ENCODE data around the gene TYW5.

Gene TYW5

GRCh38 chr2:199911877-199912161, 43.5 kb downstream of the TYW5 start:
- ChIA-PET POLR2A (ENCODE audit: low non-redundant PET) (no interaction called here), CTCF (interaction anchor here (0.5 to 1.0 kb wide), 2 partner anchors 15 to 1597 kb away, joined by 3 to 6 read pairs; no protein-coding TSS in a partner anchor)
- DNase-seq (ENCODE audit: low spot score): no peak

GRCh38 chr2:199911052-199911876, 44.0 kb downstream of the TYW5 start, which contains the start of gene C2orf69:
Gene C2orf69, plus strand, starts transcription at chr2:199911293. Its CDS starts 146 bp downstream, at chr2:199911439.
- peak within 1 kb of the TSS; percentile 95 for H3K27ac ChIP-seq
- ChIA-PET CTCF (interaction anchor here (0.6 to 1.0 kb wide), 2 partner anchors 52 to 1597 kb away, joined by 3 read pairs; no protein-coding TSS in a partner anchor), POLR2A (ENCODE audit: low non-redundant PET) (no interaction called here)
- peak; percentile 99 for DNase-seq (ENCODE audit: low spot score)
- TF ChIP-seq CTCF (conservative IDR thresholded peaks at IDR 0.05; ENCODE audit: low read depth): no peak

More at GRCh38 chr2:199911877-199912161, 43.5 kb downstream of the TYW5 start:
- peak overlapping the region; percentile 95 for H3K27ac ChIP-seq
- no peak for TF ChIP-seq CTCF (conservative IDR thresholded peaks at IDR 0.05; ENCODE audit: low read depth)

- TF ChIP-seq CTCF (conservative IDR thresholded peaks at IDR 0.05; ENCODE audit: low read depth): no peak
- no peak for DNase-seq (ENCODE audit: low spot score)
- ChIA-PET POLR2A (ENCODE audit: low non-redundant PET) (no interaction called here), CTCF (interaction anchor here (0.6 to 0.8 kb wide), 2 partner anchors 52 to 1543 kb away, joined by 3 to 4 read pairs; no protein-coding TSS in a partner anchor)
- H3K27ac ChIP-seq: peak overlapping the region; percentile 95
These were observed 44.8 kb downstream of the TYW5 start for GRCh38 chr2:199910338-199911051.

GRCh38 chr2:199907008-199907714, 48.1 kb downstream of the TYW5 start:
- no peak for TF ChIP-seq CTCF (conservative IDR thresholded peaks at IDR 0.05; ENCODE audit: low read depth)
- DNase-seq (ENCODE audit: low spot score): no peak
- POLR2A ChIA-PET (ENCODE audit: low non-redundant PET): no interaction called here
- CTCF ChIA-PET: no interaction called here
- H3K27ac ChIP-seq: no peak overlapping the region

- no peak overlapping the region for H3K27ac ChIP-seq
- no peak for DNase-seq (ENCODE audit: low spot score)
- POLR2A ChIA-PET (ENCODE audit: low non-redundant PET): no interaction called here
These were observed 52.2 kb downstream of the TYW5 start for GRCh38 chr2:199903111-199903510.

More at GRCh38 chr2:199903111-199903510, 52.2 kb downstream of the TYW5 start:
- CTCF ChIA-PET: interaction anchor here (0.6 kb wide), 2 partner anchors 12 to 440 kb away, joined by 3 read pairs; no protein-coding TSS in a partner anchor
- TF ChIP-seq CTCF (conservative IDR thresholded peaks at IDR 0.05; ENCODE audit: low read depth): no peak

All from RWPE1 (cell line).